HG02610 (cell line): Measurements from ENCODE around the gene CDK5RAP2.

Experiments used
- ATAC-seq: cut with Tn5 transposase; IDR thresholded peaks from one replicate; pipeline ENCODE4 v1.9.1; 2021; ENCODE audit warnings: mild to moderate bottlenecking, moderate library complexity; ENCODE audit not compliant: unreplicated experiment

The CDK5RAP2 gene

GRCh38 chr9:120388003-120388855 lies 191.7 kb downstream of the CDK5RAP2 start:
- ATAC-seq, result no peak

GRCh38 chr9:120387257-120388002 lies 192.5 kb downstream of the CDK5RAP2 start:
- no peak for ATAC-seq

GRCh38 chr9:120386390-120387131 lies 193.4 kb downstream of the CDK5RAP2 start:
- ATAC-seq, result no peak

GRCh38 chr9:120385606-120386389 lies 194.2 kb downstream of the CDK5RAP2 start:
- no peak for ATAC-seq

- no peak for ATAC-seq
Observed at GRCh38 chr9:120384925-120385272, 195.1 kb downstream of the CDK5RAP2 start.

GRCh38 chr9:120383999-120384924 lies 195.7 kb downstream of the CDK5RAP2 start:
- no peak for ATAC-seq

- no peak for ATAC-seq
Observed at GRCh38 chr9:120383611-120383998, 196.4 kb downstream of the CDK5RAP2 start.

- no peak for ATAC-seq
Observed at GRCh38 chr9:120382453-120382852, 197.5 kb downstream of the CDK5RAP2 start.

- no peak for ATAC-seq
Observed at GRCh38 chr9:120381839-120382238, 198.1 kb downstream of the CDK5RAP2 start.

- ATAC-seq, result no peak
Observed at GRCh38 chr9:120379611-120380010, 200.4 kb downstream of the CDK5RAP2 start.

GRCh38 chr9:120378680-120379079 lies 201.3 kb downstream of the CDK5RAP2 start:
- no peak for ATAC-seq

- ATAC-seq, result no peak
Observed at GRCh38 chr9:120377268-120378159, 202.5 kb downstream of the CDK5RAP2 start.

- no peak for ATAC-seq
Observed at GRCh38 chr9:120376101-120376500, 203.9 kb downstream of the CDK5RAP2 start.

GRCh38 chr9:120375316-120375715 lies 204.7 kb downstream of the CDK5RAP2 start:
- ATAC-seq, result no peak

- ATAC-seq, result no peak
Observed at GRCh38 chr9:120374817-120375216, 205.2 kb downstream of the CDK5RAP2 start.

- no peak for ATAC-seq
Observed at GRCh38 chr9:120374239-120374638, 205.7 kb downstream of the CDK5RAP2 start.

GRCh38 chr9:120372040-120372439 lies 207.9 kb downstream of the CDK5RAP2 start:
- ATAC-seq, result no peak

- no peak for ATAC-seq
Observed at GRCh38 chr9:120369608-120370220, 210.3 kb downstream of the CDK5RAP2 start.
